IMR-90 (cell line): ENCODE results near the gene TMEM259.

Experiments used
- BHLHE40 ChIP-seq: fragments of 150-350 bp; IDR thresholded peaks from 2 replicates; pipeline ENCODE4 v1.6.1; 2016; ENCODE audit warnings: mild to moderate bottlenecking, low read depth, low read length
- CTCF ChIP-seq: conservative IDR thresholded peaks from 2 replicates; pipeline ENCODE4 v1.5.1; 2012; ENCODE audit warnings: mild to moderate bottlenecking, low read depth, low read length, improper control_type of control experiment
- FOS ChIP-seq: fragments of 150-350 bp; IDR thresholded peaks from 2 replicates; pipeline ENCODE4 v1.6.1; 2016; ENCODE audit warnings: low read depth, low read length
- MAZ ChIP-seq: IDR thresholded peaks from 2 replicates; pipeline ENCODE4 v1.6.1; 2012; ENCODE audit warnings: low read depth, mild to moderate bottlenecking, low read length, improper control_type of control experiment, moderate library complexity, borderline replicate concordance
- MXI1 ChIP-seq: IDR thresholded peaks from 2 replicates; pipeline ENCODE4 v1.6.1; 2012; ENCODE audit warnings: low read depth, mild to moderate bottlenecking, low read length, moderate library complexity, borderline replicate concordance
- POLR2A ChIP-seq: IDR thresholded peaks from 2 replicates; pipeline ENCODE4 v1.6.1; 2012; ENCODE audit warnings: mild to moderate bottlenecking, low read depth, low read length
- RAD21 ChIP-seq: IDR thresholded peaks from 2 replicates; pipeline ENCODE4 v1.6.1; 2012; ENCODE audit warnings: low read length, improper control_type of control experiment
- SMC3 ChIP-seq: fragments of 150-350 bp; IDR thresholded peaks from 2 replicates; pipeline ENCODE4 v1.6.1; 2016; ENCODE audit warnings: low read depth, mild to moderate bottlenecking, antibody characterized with exemption, low read length, moderate library complexity
- TF ChIP-seq, protein P1 (sequence below): fragments of 150-350 bp; IDR thresholded peaks from 2 replicates; pipeline ENCODE4 v1.6.1; 2017; ENCODE audit warnings: mild to moderate bottlenecking, antibody characterized with exemption, low read length, low read depth

GRCh38 chr19:1070576-1070930, 49.6 kb upstream of the TMEM259 start:
- TF ChIP-seq FOS (no peak), CTCF (peak; percentile 23; the same call in 1 of the 2 replicates), POLR2A (no peak), BHLHE40 (no peak), MAZ (no peak), RAD21 (no peak), MXI1 (no peak), SMC3 (no peak)
- TF ChIP-seq, protein P1, sequence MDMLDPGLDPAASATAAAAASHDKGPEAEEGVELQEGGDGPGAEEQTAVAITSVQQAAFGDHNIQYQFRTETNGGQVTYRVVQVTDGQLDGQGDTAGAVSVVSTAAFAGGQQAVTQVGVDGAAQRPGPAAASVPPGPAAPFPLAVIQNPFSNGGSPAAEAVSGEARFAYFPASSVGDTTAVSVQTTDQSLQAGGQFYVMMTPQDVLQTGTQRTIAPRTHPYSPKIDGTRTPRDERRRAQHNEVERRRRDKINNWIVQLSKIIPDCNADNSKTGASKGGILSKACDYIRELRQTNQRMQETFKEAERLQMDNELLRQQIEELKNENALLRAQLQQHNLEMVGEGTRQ, result no peak
